SU-DHL-6 (cell line): ENCODE results near the gene RBKS.

Source experiments
- H2AFZ ChIP-seq: fragments of 200-600 bp; sonication (generic); 2 replicates; pipeline ENCODE4 v1.6.1; 2014; ENCODE audit warnings: low read depth, mild to moderate bottlenecking, moderate library complexity, mixed read lengths, antibody characterized with exemption, low read length; ENCODE audit not compliant: severe bottlenecking
- H3F3A ChIP-seq: fragments of 200-600 bp; shearing (Covaris generic); 2 replicates; pipeline ENCODE4 v1.6.0; 2016; ENCODE audit warnings: antibody characterized with exemption, mild to moderate bottlenecking; ENCODE audit not compliant: insufficient read depth
- H3K27ac ChIP-seq: fragments of 200-600 bp; sonication (generic); 2 replicates; pipeline ENCODE4 v1.5.1; 2016; ENCODE audit warnings: low read depth, mild to moderate bottlenecking, low read length, moderate library complexity, mixed read lengths
- H3K27me3 ChIP-seq: fragments of 200-600 bp; sonication (generic), shearing (Covaris generic); 2 replicates; pipeline ENCODE4 v1.6.0; 2014; ENCODE audit warnings: mild to moderate bottlenecking, low read length
- H3K36me3 ChIP-seq: fragments of 200-600 bp; sonication (generic); 2 replicates; pipeline ENCODE4 v1.6.1; 2014; ENCODE audit warnings: mild to moderate bottlenecking, low read length, mixed read lengths
- H3K4me2 ChIP-seq: fragments of 300-600, 200-600 bp; shearing (Covaris generic), sonication (generic); 2 replicates; pipeline ENCODE4 v1.6.0; 2014; ENCODE audit warnings: low read length, low read depth, mild to moderate bottlenecking; ENCODE audit not compliant: poor library complexity, severe bottlenecking
- H3K4me3 ChIP-seq: fragments of 200-600 bp; sonication (generic); 2 replicates; pipeline ENCODE4 v1.5.1; 2014; ENCODE audit warnings: antibody characterized with exemption, low read length, mild to moderate bottlenecking, mixed read lengths; ENCODE audit not compliant: insufficient read depth, poor library complexity, severe bottlenecking
- H3K79me2 ChIP-seq: fragments of 200-600 bp; sonication (generic); 2 replicates; pipeline ENCODE4 v1.6.1; 2014; ENCODE audit warnings: mild to moderate bottlenecking, low read length, moderate library complexity; ENCODE audit not compliant: insufficient read depth
- H3K9ac ChIP-seq: fragments of 200-600 bp; sonication (generic); 2 replicates; pipeline ENCODE4 v1.7.0; 2014; ENCODE audit warnings: mild to moderate bottlenecking, low read length
- H3K9me2 ChIP-seq: fragments of 200-600 bp; sonication (generic); replicated peaks from 2 replicates; pipeline ENCODE4 v1.6.1; 2014; ENCODE audit warnings: low read length; ENCODE audit not compliant: insufficient read depth
- H3K9me3 ChIP-seq: fragments of 200-600 bp; sonication (generic); 2 replicates; pipeline ENCODE4 v1.6.1; 2014; ENCODE audit warnings: low read length, mixed read lengths; ENCODE audit not compliant: insufficient read depth
- H4K20me1 ChIP-seq: fragments of 200-600 bp; sonication (generic); 2 replicates; pipeline ENCODE4 v1.6.1; 2014; ENCODE audit warnings: low read depth, mild to moderate bottlenecking, antibody characterized with exemption, low read length, moderate library complexity, mixed read lengths
- EZH2phosphoT487 ChIP-seq: fragments of 200-600 bp; sonication (generic), shearing (Covaris generic); conservative IDR thresholded peaks from 2 replicates; pipeline ENCODE4 v1.6.1; 2018; ENCODE audit warnings: mild to moderate bottlenecking, antibody characterized with exemption, low read length, moderate library complexity, mixed read lengths
- TF ChIP-seq, protein P1 (sequence below): fragments of 200-600 bp; sonication (generic); IDR thresholded peaks from one replicate; pipeline ENCODE4 v1.5.1; 2017; ENCODE audit warnings: antibody characterized with exemption, mild to moderate bottlenecking, low read length, moderate library complexity; ENCODE audit not compliant: insufficient read depth, poor library complexity, severe bottlenecking

RBKS gene

DNA sequence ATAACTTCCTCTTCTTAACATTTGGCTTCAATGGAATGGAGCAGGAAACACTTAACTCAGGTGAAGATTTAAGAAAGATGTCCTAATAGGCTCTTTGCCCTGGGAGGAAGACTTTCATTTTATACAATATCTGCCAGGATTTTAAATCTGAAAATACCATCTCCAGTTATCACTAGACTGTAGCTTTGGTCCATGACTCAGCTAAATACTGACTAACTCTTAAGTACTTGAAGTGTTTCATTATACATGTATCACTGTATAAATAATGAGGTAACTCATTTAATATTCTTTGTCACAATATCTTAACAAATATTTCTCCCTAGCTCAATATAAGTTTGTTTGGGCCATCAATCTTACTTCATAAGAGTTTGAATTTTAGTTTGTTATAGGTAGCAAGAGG is 34.7 kb downstream of the RBKS start:
- TF ChIP-seq EZH2phosphoT487: no peak
- TF ChIP-seq, protein P1, sequence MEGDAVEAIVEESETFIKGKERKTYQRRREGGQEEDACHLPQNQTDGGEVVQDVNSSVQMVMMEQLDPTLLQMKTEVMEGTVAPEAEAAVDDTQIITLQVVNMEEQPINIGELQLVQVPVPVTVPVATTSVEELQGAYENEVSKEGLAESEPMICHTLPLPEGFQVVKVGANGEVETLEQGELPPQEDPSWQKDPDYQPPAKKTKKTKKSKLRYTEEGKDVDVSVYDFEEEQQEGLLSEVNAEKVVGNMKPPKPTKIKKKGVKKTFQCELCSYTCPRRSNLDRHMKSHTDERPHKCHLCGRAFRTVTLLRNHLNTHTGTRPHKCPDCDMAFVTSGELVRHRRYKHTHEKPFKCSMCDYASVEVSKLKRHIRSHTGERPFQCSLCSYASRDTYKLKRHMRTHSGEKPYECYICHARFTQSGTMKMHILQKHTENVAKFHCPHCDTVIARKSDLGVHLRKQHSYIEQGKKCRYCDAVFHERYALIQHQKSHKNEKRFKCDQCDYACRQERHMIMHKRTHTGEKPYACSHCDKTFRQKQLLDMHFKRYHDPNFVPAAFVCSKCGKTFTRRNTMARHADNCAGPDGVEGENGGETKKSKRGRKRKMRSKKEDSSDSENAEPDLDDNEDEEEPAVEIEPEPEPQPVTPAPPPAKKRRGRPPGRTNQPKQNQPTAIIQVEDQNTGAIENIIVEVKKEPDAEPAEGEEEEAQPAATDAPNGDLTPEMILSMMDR: no peak
- Histone ChIP-seq H3K9me2 (no peaks in the 10 kb centered on the region), H3F3A (no peaks in the 10 kb centered on the region), H3K36me3 (no peaks in the 10 kb centered on the region), H3K27ac (no peak overlapping the region), H3K4me2 (no peak overlapping the region), H2AFZ (no peak overlapping the region), H4K20me1 (no peaks in the 10 kb centered on the region), H3K9ac (no peak overlapping the region), H3K79me2 (no peaks in the 10 kb centered on the region), H3K9me3 (no peaks in the 10 kb centered on the region), H3K27me3 (no peaks in the 10 kb centered on the region), H3K4me3 (no peak overlapping the region)

- Histone ChIP-seq H3K9ac (no peak overlapping the region), H4K20me1 (no peaks in the 10 kb centered on the region), H3K79me2 (no peaks in the 10 kb centered on the region), H3K36me3 (no peaks in the 10 kb centered on the region), H3K4me2 (no peak overlapping the region), H3F3A (no peaks in the 10 kb centered on the region), H3K9me3 (no peaks in the 10 kb centered on the region), H3K9me2 (no peaks in the 10 kb centered on the region), H3K27me3 (no peaks in the 10 kb centered on the region), H2AFZ (no peak overlapping the region), H3K27ac (no peak overlapping the region), H3K4me3 (no peak overlapping the region)
- TF ChIP-seq, protein P1: no peak
- TF ChIP-seq EZH2phosphoT487: no peak
These were observed 35.8 kb downstream of the RBKS start for GRCh38 chr2:27854229-27854862.

GRCh38 chr2:27852691-27853090 is 37.5 kb downstream of the RBKS start:
- no peaks in the 10 kb centered on the region for H3K79me2 ChIP-seq
- no peak overlapping the region for H3K27ac ChIP-seq
- no peak overlapping the region for H3K4me2 ChIP-seq
- TF ChIP-seq, protein P1: no peak
- no peak for TF ChIP-seq EZH2phosphoT487
- H3K4me3 ChIP-seq: no peak overlapping the region
- H3K9ac ChIP-seq: no peak overlapping the region
- no peaks in the 10 kb centered on the region for H3K9me2 ChIP-seq
- H4K20me1 ChIP-seq: no peaks in the 10 kb centered on the region
- H3K9me3 ChIP-seq: no peaks in the 10 kb centered on the region
- H3K27me3 ChIP-seq: no peaks in the 10 kb centered on the region
- H3K36me3 ChIP-seq: no peaks in the 10 kb centered on the region
- no peak overlapping the region for H2AFZ ChIP-seq
- H3F3A ChIP-seq: no peaks in the 10 kb centered on the region
